ENCODE measurements around the gene EPS8L2.

- no peak for TF ChIP-seq CTCF (IDR thresholded peaks at IDR 0.05 in 8 of 11, conservative IDR thresholded peaks at IDR 0.05 in 3 of 11)
- TF ChIP-seq POLR2A (IDR thresholded peaks at IDR 0.05) = no peak
- TF ChIP-seq POLR2AphosphoS5 (IDR thresholded peaks at IDR 0.05) = peak in 1 of 3 donors; percentile 9
Observed at GRCh38 chr11:769887-770641, 64.0 kb downstream of the EPS8L2 start.

Data from spleen (tissue), 7 donors.